ENCODE data around the gene HID1.
"Not testable (repeated sequence)": the region's sequence is repeated elsewhere in the genome, so short reads cannot be mapped to it uniquely, and the experiment has no call there.

The HID1 gene

DNA sequence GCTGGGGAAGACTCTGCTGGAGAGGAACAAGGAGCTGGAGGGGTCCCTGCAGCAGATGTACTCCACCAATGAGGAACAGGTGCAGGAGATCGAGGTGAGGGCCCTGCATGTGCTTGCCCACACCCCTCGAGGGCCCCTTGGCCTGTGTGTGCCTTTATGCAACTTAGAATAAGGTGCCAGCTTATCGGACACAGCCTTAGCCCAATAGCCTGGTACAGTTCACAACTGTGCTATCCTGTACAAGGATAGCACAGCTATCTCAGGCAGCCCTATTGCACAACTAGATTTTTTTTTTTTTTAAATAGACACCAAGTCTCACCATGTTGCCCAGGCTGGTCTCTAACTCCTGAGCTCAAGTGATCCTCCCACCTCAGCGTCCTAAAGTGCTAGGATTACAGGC lies 27.0 kb upstream of the HID1 start:
- DNase-seq = no peak

- no peak for DNase-seq
These were observed 26.2 kb upstream of the HID1 start for GRCh38 chr17:74998783-74999182.

DNA sequence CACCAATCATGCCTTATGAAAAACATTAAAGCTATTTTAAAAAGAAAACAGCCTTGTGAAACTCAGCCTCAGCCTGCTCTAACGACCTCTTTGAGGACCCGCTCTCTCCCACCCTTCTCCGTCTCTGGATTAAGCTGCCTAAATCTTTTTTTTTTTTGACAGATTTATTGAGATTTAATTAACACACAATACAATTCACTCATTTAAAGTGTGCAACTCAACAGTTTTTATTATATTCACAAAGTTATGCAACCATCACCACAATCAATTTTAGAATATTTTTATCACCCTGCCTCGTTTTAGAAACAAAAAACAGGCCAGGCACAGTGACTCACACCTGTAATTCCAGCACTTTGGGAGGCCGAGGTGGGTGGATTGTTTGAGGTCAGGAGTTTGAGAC lies 23.3 kb upstream of the HID1 start:
- no peak for DNase-seq

- DNase-seq = no peak
These were observed 21.9 kb upstream of the HID1 start for GRCh38 chr17:74994440-74994839.

DNA sequence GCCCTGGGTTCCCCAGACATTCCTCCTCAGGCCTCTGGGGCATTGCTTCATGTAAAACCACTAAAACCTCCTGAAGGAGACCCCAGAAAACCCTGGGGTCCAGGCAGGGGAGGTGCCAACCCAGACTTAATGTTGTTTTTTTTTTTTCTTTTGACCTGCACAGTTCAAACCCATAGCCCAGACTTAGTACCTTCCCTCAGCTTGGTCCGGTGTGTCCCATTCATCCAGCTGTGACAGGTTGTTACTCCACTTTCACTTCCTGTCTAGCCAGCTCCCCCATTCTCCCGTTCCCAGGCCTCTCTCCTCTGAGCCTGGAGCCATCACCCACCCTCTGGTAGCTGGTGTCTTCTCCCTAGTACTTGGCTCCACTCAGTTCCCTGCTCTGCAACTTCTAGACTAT lies 19.7 kb upstream of the HID1 start:
- no peak for DNase-seq

GRCh38 chr17:74990581-74991105 lies 18.1 kb upstream of the HID1 start:
- DNase-seq = no peak

- DNase-seq = peak; percentile 32
These were observed 15.6 kb upstream of the HID1 start for GRCh38 chr17:74987909-74988711.

DNA sequence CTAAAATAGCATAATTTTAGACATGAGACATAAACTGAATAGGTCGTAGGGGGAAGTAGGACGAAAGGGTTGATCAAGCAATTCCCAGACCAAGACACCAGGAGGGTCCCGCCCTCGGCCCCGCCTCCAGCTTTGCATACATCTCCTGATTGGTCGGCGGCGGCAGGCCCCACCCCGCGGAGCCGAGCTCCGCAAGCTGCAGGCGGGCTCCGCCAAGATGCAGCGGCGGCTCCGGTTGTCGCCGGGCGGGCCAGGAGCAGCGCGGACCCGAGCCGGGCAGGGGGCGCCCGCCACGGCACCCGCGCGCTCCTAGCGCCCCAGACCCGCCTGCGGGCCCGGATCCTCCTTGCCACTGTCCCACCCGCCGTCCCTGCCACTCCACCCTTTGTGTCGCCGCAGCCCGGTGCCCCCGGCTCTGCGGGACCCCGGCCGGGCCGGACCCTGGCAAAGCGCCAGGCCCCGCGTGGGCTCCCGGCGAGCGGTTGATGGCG lies 14.9 kb upstream of the HID1 start, which contains the start of gene CDR2L:
Gene CDR2L, plus strand, starts transcription at position 215 of the 491 bp plus-strand sequence. CDS start 412 bp downstream, outside the sequence.
- peak; percentile 70 for DNase-seq

DNA sequence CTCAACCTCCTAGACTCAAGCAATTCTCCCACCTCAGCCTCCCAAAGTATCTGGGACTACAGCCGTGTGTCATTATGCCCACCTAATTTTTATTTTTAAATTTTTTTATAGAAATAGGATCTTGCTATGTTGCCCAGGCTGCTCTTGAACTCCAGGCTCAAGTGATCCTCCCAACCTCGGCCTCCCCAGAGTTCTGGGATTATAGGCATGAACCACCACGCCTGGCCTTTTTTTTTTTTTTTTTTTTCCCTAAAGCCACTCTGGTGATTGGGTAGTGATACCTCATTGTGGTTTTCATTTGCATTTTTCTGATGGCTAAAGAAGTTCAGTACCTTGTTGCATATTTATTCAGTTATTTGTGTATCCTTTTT lies 13.6 kb upstream of the HID1 start:
- DNase-seq = no peak

GRCh38 chr17:74982663-74983313 lies 10.2 kb upstream of the HID1 start:
- DNase-seq = not testable (repeated sequence)

- DNase-seq = peak; percentile 27
These were observed 9.6 kb upstream of the HID1 start for GRCh38 chr17:74981979-74982662.

DNA sequence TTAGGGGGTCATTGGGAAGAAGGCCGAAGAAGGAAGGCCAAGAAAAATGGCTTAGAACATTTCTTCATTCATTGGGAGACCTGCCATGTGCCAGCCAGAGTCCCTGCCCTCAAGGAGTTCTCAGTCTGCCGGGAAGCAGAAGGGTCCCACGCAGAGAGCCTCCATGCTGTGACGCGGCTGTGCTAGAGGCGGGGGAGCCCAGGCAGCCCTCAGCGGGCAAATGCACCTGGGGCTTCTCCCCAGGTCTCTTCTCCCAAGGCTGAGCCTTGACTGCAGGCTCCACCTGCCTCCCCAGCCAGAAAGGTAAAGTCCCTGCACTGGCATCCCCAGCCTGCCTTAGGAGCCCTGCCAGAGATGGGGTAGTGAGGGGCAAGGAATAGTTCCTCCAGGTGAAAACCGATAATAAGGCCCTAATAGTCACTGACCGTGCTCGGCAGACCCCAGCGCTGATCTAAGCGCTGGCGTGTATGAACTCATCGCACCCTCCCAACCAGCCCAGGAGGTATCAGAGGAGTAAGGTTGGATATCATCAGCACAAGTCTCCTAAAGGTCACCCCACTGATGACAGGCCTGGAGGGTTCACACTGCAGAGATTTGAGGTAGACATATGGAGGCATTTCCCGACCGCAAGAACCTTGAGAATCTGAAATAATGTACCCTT lies 8.9 kb upstream of the HID1 start:
- no peak for DNase-seq

GRCh38 chr17:74979408-74980146 lies 7.0 kb upstream of the HID1 start:
- no peak for DNase-seq

DNA sequence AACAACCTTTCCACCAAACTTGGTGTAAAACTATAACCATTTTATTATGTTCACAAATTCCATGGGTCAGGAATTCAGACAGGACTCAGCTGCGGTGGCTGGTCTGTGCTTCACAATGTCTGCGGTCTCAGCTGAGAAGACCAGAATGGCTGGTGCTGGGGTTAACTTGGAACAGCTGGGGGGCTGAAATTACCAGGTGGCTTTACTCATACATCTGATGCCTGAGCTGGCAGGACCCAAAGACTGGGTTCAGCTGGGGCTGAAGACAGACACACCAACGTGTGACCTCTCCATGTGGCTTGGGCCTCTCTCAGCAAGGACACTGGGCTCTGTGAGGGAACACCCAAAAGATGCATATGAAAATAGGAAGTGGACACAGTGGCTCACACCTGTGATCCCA lies 5.7 kb upstream of the HID1 start:
- DNase-seq = no peak

GRCh38 chr17:74977802-74978201 lies 5.2 kb upstream of the HID1 start:
- DNase-seq = no peak

DNA sequence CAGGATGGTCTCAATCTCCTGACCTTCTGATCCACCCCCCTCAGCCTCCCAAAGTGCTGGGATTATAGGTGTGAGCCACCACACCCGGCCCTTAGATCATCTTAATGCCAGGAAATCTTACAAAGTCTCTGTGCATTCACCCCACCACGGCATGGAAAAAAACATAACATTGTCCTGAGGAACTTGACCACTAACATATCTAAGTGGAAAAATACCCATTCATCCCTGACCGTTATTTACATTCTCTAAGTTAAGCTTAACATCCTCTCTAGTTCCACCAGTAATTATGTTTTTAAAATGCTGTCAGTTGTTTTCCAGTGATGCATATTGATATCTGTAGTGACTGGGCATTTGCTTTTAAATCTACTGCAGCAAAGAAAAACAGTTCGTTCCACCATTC lies 3.4 kb upstream of the HID1 start:
- no peak for DNase-seq

GRCh38 chr17:74972973-74973328 lies 392 bp upstream of the HID1 start:
- no peak for DNase-seq

DNA sequence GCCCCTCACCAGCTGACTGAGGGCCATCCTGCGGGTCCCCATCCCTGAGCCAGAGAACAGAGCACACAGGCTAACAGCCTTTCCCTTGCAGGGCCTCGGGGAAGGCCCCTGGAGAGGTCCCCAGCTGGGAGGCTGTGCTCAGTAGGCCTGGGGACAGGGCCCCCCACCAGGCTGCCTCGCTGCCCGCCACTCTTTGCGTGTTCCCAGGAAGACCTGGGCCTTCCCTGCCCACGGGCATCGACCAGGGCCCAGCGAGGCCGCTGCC lies 785 bp downstream of the HID1 start:
- no peak for DNase-seq

DNA sequence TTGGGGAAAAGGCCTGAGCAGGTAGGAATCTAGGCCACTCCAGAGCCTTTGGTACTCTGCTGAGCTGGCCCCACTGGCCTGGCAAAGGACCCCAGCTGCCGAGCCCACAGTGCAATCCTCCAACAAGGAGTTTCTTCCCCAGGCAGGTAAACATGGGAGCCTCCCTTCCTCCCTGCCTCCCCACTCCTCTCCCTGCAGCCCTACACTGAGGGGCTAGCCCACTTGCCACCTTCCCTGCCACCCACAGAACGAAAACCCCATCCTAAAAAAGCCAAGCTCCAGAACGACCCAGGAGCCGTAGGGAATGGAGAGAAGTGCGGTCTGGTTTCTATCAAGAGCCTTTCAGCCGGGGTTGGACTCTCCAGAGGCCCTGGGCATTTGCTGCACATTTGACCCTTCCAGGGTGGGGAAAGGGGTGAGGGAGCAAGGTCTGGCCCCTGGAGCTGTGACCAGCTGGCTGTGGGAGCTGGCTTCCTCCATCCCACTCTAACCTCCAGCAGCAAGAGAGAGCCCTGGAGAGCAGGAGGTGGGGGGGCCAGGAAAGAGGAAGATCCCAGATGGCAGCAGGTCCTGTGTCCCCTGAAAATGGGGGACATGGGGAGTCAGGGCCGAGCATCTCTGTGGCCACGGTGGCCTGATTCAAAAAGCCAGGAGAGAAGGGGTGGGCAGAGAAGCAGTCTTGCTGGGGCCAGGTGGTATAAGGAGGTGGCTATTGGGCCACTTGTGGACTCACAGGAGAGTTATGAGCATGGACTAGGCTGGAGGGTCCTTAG lies 1.3 kb downstream of the HID1 start:
- DNase-seq = no peak

DNA sequence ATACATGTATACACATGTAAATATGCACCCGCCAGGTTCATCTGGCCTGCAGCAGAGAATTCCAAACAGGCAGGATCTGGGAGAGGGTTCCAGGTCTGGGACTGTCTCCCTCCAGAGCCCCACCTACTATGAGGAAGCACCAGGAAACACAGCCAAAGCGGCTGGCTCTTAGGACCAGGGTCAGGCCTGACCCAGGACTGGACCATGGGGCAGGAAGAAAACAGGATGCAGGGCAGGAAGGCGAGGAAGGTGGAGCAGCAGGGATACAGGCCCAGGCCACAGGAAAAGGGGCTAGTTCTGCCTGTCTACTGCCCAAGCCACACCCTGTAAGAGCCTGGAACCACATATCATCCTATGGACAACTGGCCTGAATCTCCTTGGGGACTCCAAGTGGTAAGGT lies 2.2 kb downstream of the HID1 start:
- DNase-seq = no peak

GRCh38 chr17:74969501-74969900 lies 3.1 kb downstream of the HID1 start:
- not testable (repeated sequence) for DNase-seq

DNA sequence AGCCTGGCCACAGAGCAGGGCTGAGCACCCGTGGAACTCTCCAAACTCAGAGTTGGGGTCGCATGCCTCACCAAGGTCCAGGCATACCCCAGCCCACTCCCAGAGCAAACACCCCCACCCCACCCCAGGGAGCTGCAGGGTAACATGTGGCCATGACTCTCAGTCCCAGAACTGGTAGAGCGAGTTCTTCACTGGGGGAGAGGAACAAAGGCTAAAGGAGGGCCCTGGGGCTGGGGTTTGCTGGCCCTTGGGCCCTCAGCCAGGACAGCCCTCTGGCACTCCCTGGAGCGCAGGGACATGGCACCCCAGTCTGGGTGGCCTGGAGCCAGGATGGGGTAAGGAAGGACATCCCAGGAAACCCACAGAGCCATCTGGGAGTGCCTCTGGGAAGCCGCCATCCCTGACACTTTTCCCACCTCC lies 4.2 kb downstream of the HID1 start:
- DNase-seq = no peak
